Osteocyte (in vitro differentiated cells): ENCODE measurements around the gene OSBPL2. TPM values are rescaled to one million over a fixed set of nuclear protein-coding genes. Genes with fewer than 3 reads are reported as not detected.

ENCODE experiments used
- DNase-seq: peaks from one replicate; pipeline ENCODE4 v3.0.0; 2021; ENCODE audit warnings: mixed read lengths; ENCODE audit not compliant: unreplicated experiment; ENCODE audit errors: extremely low spot score
- H3K27ac Mint-ChIP-seq: one replicate; pipeline ENCODE4 v1.8.0; 2021; ENCODE audit warnings: mild to moderate bottlenecking, mixed read lengths; ENCODE audit not compliant: unreplicated experiment
- H3K27me3 Mint-ChIP-seq: one replicate; pipeline ENCODE4 v1.8.0; 2021; ENCODE audit warnings: mixed read lengths; ENCODE audit not compliant: unreplicated experiment
- H3K36me3 Mint-ChIP-seq: one replicate; pipeline ENCODE4 v1.8.0; 2021; ENCODE audit warnings: mixed read lengths; ENCODE audit not compliant: unreplicated experiment
- H3K4me1 Mint-ChIP-seq: one replicate; pipeline ENCODE4 v1.8.0; 2021; ENCODE audit warnings: mixed read lengths; ENCODE audit not compliant: unreplicated experiment
- H3K4me3 Mint-ChIP-seq: one replicate; pipeline ENCODE4 v1.8.0; 2021; ENCODE audit warnings: mild to moderate bottlenecking, moderate library complexity, mixed read lengths; ENCODE audit not compliant: unreplicated experiment
- H3K9me3 Mint-ChIP-seq: one replicate; pipeline ENCODE4 v1.8.0; 2021; ENCODE audit warnings: mixed read lengths; ENCODE audit not compliant: unreplicated experiment
- CTCF ChIP-seq: fragments of 200-600 bp; sonication (generic); IDR thresholded peaks from 2 replicates; pipeline ENCODE4 v1.5.0; 2021; ENCODE audit warnings: antibody characterized with exemption, mild to moderate bottlenecking, moderate library complexity
- total RNA-seq: library from RNA; stranded (reverse); gene quantifications from 2 replicates; pipeline ENCODE4 v1.2.1, GENCODE V29; 2021

The OSBPL2 gene
- total RNA-seq, 1 donor from 2014 or later = 46.3 TPM

GRCh38 chr20:62294516-62294915 lies 56.2 kb downstream of the OSBPL2 start:
- DNase-seq = no peak
- peaks cover 31% of the 10 kb centered on the region for H3K36me3 Mint-ChIP-seq
- no peak overlapping the region for H3K4me3 Mint-ChIP-seq
- TF ChIP-seq CTCF = no peak
- H3K27ac Mint-ChIP-seq = no peak overlapping the region
- no peaks in the 10 kb centered on the region for H3K27me3 Mint-ChIP-seq
- H3K9me3 Mint-ChIP-seq = no peaks in the 10 kb centered on the region
- no peaks in the 10 kb centered on the region for H3K4me1 Mint-ChIP-seq

GRCh38 chr20:62296724-62297448 lies 58.6 kb downstream of the OSBPL2 start:
- DNase-seq = no peak
- Mint-ChIP-seq H3K4me1 (peaks cover under 1% of the 10 kb centered on the region), H3K27me3 (no peaks in the 10 kb centered on the region), H3K9me3 (no peaks in the 10 kb centered on the region), H3K27ac (no peak overlapping the region), H3K4me3 (no peak overlapping the region), H3K36me3 (peaks cover 24% of the 10 kb centered on the region)
- TF ChIP-seq CTCF = no peak

GRCh38 chr20:62297449-62298227 lies 59.3 kb downstream of the OSBPL2 start:
- Mint-ChIP-seq H3K36me3 (peaks cover 20% of the 10 kb centered on the region), H3K9me3 (no peaks in the 10 kb centered on the region), H3K27ac (no peak overlapping the region), H3K4me3 (no peak overlapping the region), H3K27me3 (no peaks in the 10 kb centered on the region), H3K4me1 (peaks cover 2% of the 10 kb centered on the region)
- TF ChIP-seq CTCF = no peak
- no peak for DNase-seq

- no peak for TF ChIP-seq CTCF
- Mint-ChIP-seq H3K36me3 (peaks cover 17% of the 10 kb centered on the region), H3K27me3 (no peaks in the 10 kb centered on the region), H3K9me3 (no peaks in the 10 kb centered on the region), H3K4me1 (peaks cover 6% of the 10 kb centered on the region), H3K27ac (no peak overlapping the region), H3K4me3 (no peak overlapping the region)
- DNase-seq = no peak
Observed at GRCh38 chr20:62298577-62299249, 60.4 kb downstream of the OSBPL2 start.
